GM21447 (cell line): ENCODE results near the gene CELF2.
A peak's percentile ranks its signal among the peaks of the same experiment; 100 is the strongest.

ENCODE experiments used
- ATAC-seq: cut with Tn5 transposase; IDR thresholded peaks from one replicate; pipeline ENCODE4 v1.9.1; 2021; ENCODE audit not compliant: unreplicated experiment

CELF2 gene

GRCh38 chr10:11191678-11192077 lies 174.0 kb downstream of the CELF2 start:
- no peak for ATAC-seq

- ATAC-seq, result no peak
Measured at GRCh38 chr10:11192304-11193000, 174.8 kb downstream of the CELF2 start.

GRCh38 chr10:11193001-11193551 lies 175.4 kb downstream of the CELF2 start:
- ATAC-seq, result no peak

GRCh38 chr10:11194859-11195586 lies 177.4 kb downstream of the CELF2 start:
- ATAC-seq, result peak; percentile 35

- no peak for ATAC-seq
Measured at GRCh38 chr10:11195623-11196022, 178.0 kb downstream of the CELF2 start.

GRCh38 chr10:11197266-11197712 lies 179.6 kb downstream of the CELF2 start:
- peak; percentile 58 for ATAC-seq

GRCh38 chr10:11197878-11198277 lies 180.2 kb downstream of the CELF2 start:
- ATAC-seq, result no peak

GRCh38 chr10:11201911-11202310 lies 184.2 kb downstream of the CELF2 start:
- no peak for ATAC-seq

GRCh38 chr10:11204351-11204942 lies 186.8 kb downstream of the CELF2 start:
- no peak for ATAC-seq

GRCh38 chr10:11205030-11205772 lies 187.5 kb downstream of the CELF2 start:
- no peak for ATAC-seq

GRCh38 chr10:11206676-11207559 lies 189.2 kb downstream of the CELF2 start:
- ATAC-seq, result no peak

GRCh38 chr10:11207560-11207844 lies 189.8 kb downstream of the CELF2 start:
- no peak for ATAC-seq

GRCh38 chr10:11208243-11208642 lies 190.6 kb downstream of the CELF2 start:
- ATAC-seq, result no peak

GRCh38 chr10:11208908-11209829 lies 191.5 kb downstream of the CELF2 start:
- ATAC-seq, result peak; percentile 56

GRCh38 chr10:11209830-11210181 lies 192.1 kb downstream of the CELF2 start:
- peak; percentile 29 for ATAC-seq

- ATAC-seq, result no peak
Measured at GRCh38 chr10:11210211-11210922, 192.7 kb downstream of the CELF2 start.

GRCh38 chr10:11212288-11213085 lies 194.8 kb downstream of the CELF2 start:
- ATAC-seq, result no peak

GRCh38 chr10:11213137-11213536 lies 195.5 kb downstream of the CELF2 start:
- no peak for ATAC-seq
